Prostate gland (tissue), 2 donors: Measurements from ENCODE around the gene SORL1. TPM values are rescaled to one million over a fixed set of nuclear protein-coding genes. Genes with fewer than 3 reads are reported as not detected.

Experiments used
- DNase-seq: peaks from one replicate; pipeline ENCODE4 v3.0.0-alpha.2; 2019; ENCODE audit warnings: low spot score
- H3K27ac ChIP-seq, 2 donors: fragments of 200-600 bp; sonication (generic); 2 replicates each; pipeline ENCODE4 v1.5.1; 2017 to 2019
- H3K27me3 ChIP-seq: fragments of 200-600 bp; sonication (generic); replicated peaks from 2 replicates; pipeline ENCODE4 v1.5.1; 2019; ENCODE audit not compliant: insufficient read depth
- H3K36me3 ChIP-seq, 2 donors: fragments of 200-600 bp; sonication (generic); 1 replicate in 1 of 2; 2 replicates in 1 of 2; pipeline versions ENCODE4 v1.5.1 to v1.8.1; 2017 to 2019
- H3K4me1 ChIP-seq: fragments of 200-600 bp; sonication (generic); replicated peaks from 2 replicates; pipeline ENCODE4 v1.5.1; 2019
- H3K4me3 ChIP-seq, 2 donors: fragments of 200-600 bp; sonication (generic); 2 replicates each; pipeline ENCODE4 v1.5.1; 2017 to 2019
- H3K9me3 ChIP-seq: fragments of 200-600 bp; sonication (generic); 2 replicates; pipeline ENCODE4 v1.5.1; 2017
- POLR2A ChIP-seq: fragments of 450-650 bp; IDR thresholded peaks from one replicate; pipeline ENCODE4 v1.6.1; 2016; ENCODE audit warnings: antibody characterized with exemption, mild to moderate bottlenecking
- POLR2AphosphoS5 ChIP-seq: sonication (generic); formaldehyde crosslinking; IDR thresholded peaks from one replicate; pipeline ENCODE4 v1.6.1; 2017; ENCODE audit warnings: antibody characterized with exemption
- WGBS: methylation state at CpG from one replicate; pipeline ENCODE4 v1.1.5; 2018; 5-methylcytosine and 5-hydroxymethylcytosine counted together
- intact Hi-C: fragments of 100-400 bp; cut with DNase I; formaldehyde crosslinking; loops from one replicate; pipeline ENCODE4 v1.14.2; 2022
- total RNA-seq, 2 donors: library from RNA; depleted of rRNA; stranded (reverse); fragments of >200 nt; gene quantifications; one replicate each; pipeline ENCODE4 v1.1.0, GENCODE V29; 2016
- TF ChIP-seq, protein P1 (sequence below), 4 experiments: fragments of 200-600 bp in 2 of 4; fragments of 450-650 bp in 2 of 4; sonication (generic) in 2 of 4; IDR thresholded peaks; 1 replicate in 3 of 4; 2 replicates in 1 of 4; pipeline ENCODE4 v1.5.1; 2016 to 2019; ENCODE audit warnings: antibody characterized with exemption in 4 of 4, mild to moderate bottlenecking in 2 of 4, moderate library complexity in 2 of 4

Gene SORL1
- total RNA-seq, 2 donors from 2014 or later: 77.4 to 97.6 TPM

DNA sequence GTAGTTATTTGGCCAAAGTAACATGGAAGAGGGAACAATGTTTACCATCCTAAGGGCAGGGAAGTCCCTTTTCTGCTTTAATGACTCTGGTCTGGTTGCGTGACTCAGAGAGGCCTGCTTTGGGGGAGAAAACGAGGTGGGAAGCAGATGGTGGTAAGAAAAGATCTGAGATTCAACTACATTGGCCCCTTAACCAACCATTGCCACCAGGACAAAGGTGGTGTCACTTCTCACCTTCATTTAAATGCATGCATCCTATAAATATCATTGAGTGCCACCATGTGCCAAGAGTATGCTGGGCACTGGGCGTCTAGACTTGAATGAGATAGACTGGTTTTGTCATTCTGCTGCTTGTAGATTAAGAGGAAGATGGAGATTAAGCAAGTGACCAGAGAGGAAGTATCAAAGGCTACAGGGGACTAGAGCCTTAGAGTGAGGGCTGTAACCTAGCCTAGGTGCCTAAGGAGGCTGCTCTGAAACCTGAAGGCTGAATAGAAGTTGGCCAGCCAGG, 3.6 kb upstream of the SORL1 start:
- no peaks in the 10 kb centered on the region for H3K36me3 ChIP-seq
- no peaks in the 10 kb centered on the region for H3K4me1 ChIP-seq
- TF ChIP-seq, protein P1, sequence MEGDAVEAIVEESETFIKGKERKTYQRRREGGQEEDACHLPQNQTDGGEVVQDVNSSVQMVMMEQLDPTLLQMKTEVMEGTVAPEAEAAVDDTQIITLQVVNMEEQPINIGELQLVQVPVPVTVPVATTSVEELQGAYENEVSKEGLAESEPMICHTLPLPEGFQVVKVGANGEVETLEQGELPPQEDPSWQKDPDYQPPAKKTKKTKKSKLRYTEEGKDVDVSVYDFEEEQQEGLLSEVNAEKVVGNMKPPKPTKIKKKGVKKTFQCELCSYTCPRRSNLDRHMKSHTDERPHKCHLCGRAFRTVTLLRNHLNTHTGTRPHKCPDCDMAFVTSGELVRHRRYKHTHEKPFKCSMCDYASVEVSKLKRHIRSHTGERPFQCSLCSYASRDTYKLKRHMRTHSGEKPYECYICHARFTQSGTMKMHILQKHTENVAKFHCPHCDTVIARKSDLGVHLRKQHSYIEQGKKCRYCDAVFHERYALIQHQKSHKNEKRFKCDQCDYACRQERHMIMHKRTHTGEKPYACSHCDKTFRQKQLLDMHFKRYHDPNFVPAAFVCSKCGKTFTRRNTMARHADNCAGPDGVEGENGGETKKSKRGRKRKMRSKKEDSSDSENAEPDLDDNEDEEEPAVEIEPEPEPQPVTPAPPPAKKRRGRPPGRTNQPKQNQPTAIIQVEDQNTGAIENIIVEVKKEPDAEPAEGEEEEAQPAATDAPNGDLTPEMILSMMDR (IDR thresholded peaks at IDR 0.05): no peak
- TF ChIP-seq POLR2AphosphoS5 (no peak), POLR2A (no peak)
- WGBS: 71% methylated on average over 3 of the region's 3 CpGs
- H3K27me3 ChIP-seq: no peaks in the 10 kb centered on the region
- no peak overlapping the region for H3K27ac ChIP-seq
- H3K9me3 ChIP-seq: no peaks in the 10 kb centered on the region
- H3K4me3 ChIP-seq: no peak overlapping the region
- DNase-seq: no peak
- intact Hi-C loops: no loop called here

- intact Hi-C loops: no loop called here
- Histone ChIP-seq H3K9me3 (no peaks in the 10 kb centered on the region), H3K27me3 (no peaks in the 10 kb centered on the region), H3K27ac (no peak overlapping the region), H3K4me3 (no peak overlapping the region), H3K4me1 (no peaks in the 10 kb centered on the region), H3K36me3 (no peaks in the 10 kb centered on the region)
- no peak for TF ChIP-seq POLR2A
- no peak for TF ChIP-seq POLR2AphosphoS5
- TF ChIP-seq, protein P1 (IDR thresholded peaks at IDR 0.05): no peak
- 87% methylated on average over 4 of the region's 4 CpGs for WGBS
- no peak for DNase-seq
Observed at GRCh38 chr11:121449123-121449522, 3.0 kb upstream of the SORL1 start.

GRCh38 chr11:121449626-121450025, 2.5 kb upstream of the SORL1 start:
- Histone ChIP-seq H3K36me3 (no peaks in the 10 kb centered on the region), H3K9me3 (no peaks in the 10 kb centered on the region), H3K27me3 (no peaks in the 10 kb centered on the region), H3K4me3 (no peak overlapping the region), H3K27ac (no peak overlapping the region), H3K4me1 (no peaks in the 10 kb centered on the region)
- WGBS: 90% methylated on average over 2 of the region's 2 CpGs
- TF ChIP-seq POLR2AphosphoS5 (no peak), POLR2A (no peak)
- TF ChIP-seq, protein P1 (IDR thresholded peaks at IDR 0.05): no peak
- DNase-seq: no peak
- intact Hi-C loops: loop anchor here (10.0 kb wide), 1 partner anchor 125 kb away; no protein-coding TSS in a partner anchor

GRCh38 chr11:121450401-121450800, 1.7 kb upstream of the SORL1 start:
- no peak for TF ChIP-seq POLR2AphosphoS5
- TF ChIP-seq, protein P1 (IDR thresholded peaks at IDR 0.05): no peak
- TF ChIP-seq POLR2A: no peak
- no peaks in the 10 kb centered on the region for H3K4me1 ChIP-seq
- no peak overlapping the region for H3K4me3 ChIP-seq
- no peak for DNase-seq
- intact Hi-C loops: loop anchor here (10.0 kb wide), 1 partner anchor 126 kb away; no protein-coding TSS in a partner anchor
- no peaks in the 10 kb centered on the region for H3K9me3 ChIP-seq
- H3K36me3 ChIP-seq: no peaks in the 10 kb centered on the region
- no peaks in the 10 kb centered on the region for H3K27me3 ChIP-seq
- H3K27ac ChIP-seq: peak overlapping the region; percentile 76 to 82
- WGBS: 89% methylated on average over 1 of the region's 1 CpG
